Esophagus muscularis mucosa (tissue), 4 donors: ENCODE results near the gene TMEM72. TPM values are rescaled to one million over a fixed set of nuclear protein-coding genes. Genes with fewer than 3 reads are reported as not detected.

ENCODE experiments used
- DNase-seq: peaks from one replicate; pipeline ENCODE4 v3.0.0-alpha.2; 2017; ENCODE audit errors: extremely low spot score
- H3K27ac ChIP-seq, 4 donors: fragments of 200-600 bp; sonication (generic); replicated peaks in 1 of 4; 1 replicate in 3 of 4; 2 replicates in 1 of 4; pipeline ENCODE4 v1.5.1; 2016 to 2019; ENCODE audit warnings: mild to moderate bottlenecking in 1 of 4
- H3K27me3 ChIP-seq, 4 donors: fragments of 200-600 bp; sonication (generic); one replicate each; pipeline versions ENCODE4 v1.5.1 to v1.6.0; 2016 to 2019
- H3K36me3 ChIP-seq, 4 donors: fragments of 200-600 bp; sonication (generic); one replicate each; pipeline ENCODE4 v1.5.1; 2016 to 2019
- H3K4me1 ChIP-seq, 4 donors: fragments of 200-600 bp; sonication (generic); one replicate each; pipeline ENCODE4 v1.5.1; 2016 to 2019
- H3K4me3 ChIP-seq, 4 donors: fragments of 200-600 bp; sonication (generic); 1 replicate in 2 of 4; 2 replicates in 2 of 4; pipeline ENCODE4 v1.5.1; 2016 to 2019; ENCODE audit warnings: mild to moderate bottlenecking in 4 of 4, moderate library complexity in 1 of 4
- H3K9me3 ChIP-seq, 4 donors: fragments of 200-600 bp; sonication (generic); 1 replicate in 3 of 4; 2 replicates in 1 of 4; pipeline ENCODE4 v1.5.1; 2016 to 2019
- CTCF ChIP-seq, 3 experiments: fragments of 200-600 bp in 2 of 3; fragments of 450-650 bp in 1 of 3; sonication (generic) in 2 of 3; IDR thresholded peaks; one replicate each; pipeline ENCODE4 v1.5.1; 2017 to 2019; ENCODE audit warnings: antibody characterized with exemption in 3 of 3, mild to moderate bottlenecking in 2 of 3, moderate library complexity in 1 of 3
- EP300 ChIP-seq: sonication (generic); formaldehyde crosslinking; IDR thresholded peaks from one replicate; pipeline ENCODE4 v1.6.1; 2017; ENCODE audit warnings: antibody characterized with exemption
- POLR2A ChIP-seq: fragments of 450-650 bp; IDR thresholded peaks from one replicate; pipeline ENCODE4 v1.6.1; 2017; ENCODE audit warnings: antibody characterized with exemption, moderate library complexity, mild to moderate bottlenecking, low read depth
- POLR2AphosphoS5 ChIP-seq, 2 donors: sonication (generic); formaldehyde crosslinking; IDR thresholded peaks; one replicate each; pipeline ENCODE4 v1.6.1; 2017; ENCODE audit warnings: antibody characterized with exemption in 2 of 2
- WGBS: methylation state at CpG from one replicate; pipeline ENCODE4 v1.1.5; 2018; 5-methylcytosine and 5-hydroxymethylcytosine counted together
- intact Hi-C: fragments of 100-400 bp; cut with DNase I; formaldehyde crosslinking; loops from one replicate; pipeline ENCODE4 v1.15.1; 2023
- total RNA-seq, 4 donors: library from RNA; depleted of rRNA; stranded (reverse); fragments of >200 nt; gene quantifications; one replicate each; pipeline versions ENCODE4 v1.1.0 to v1.2.1, GENCODE V29; 2016

Gene TMEM72
- total RNA-seq, 4 donors from 2014 or later: not detected

GRCh38 chr10:44966129-44966815 lies 55.1 kb downstream of the TMEM72 start:
- peaks cover 8 to 18% (median 16%) of the 10 kb centered on the region in 4 donors for H3K36me3 ChIP-seq
- H3K9me3 ChIP-seq: no peaks in the 10 kb centered on the region
- no peak overlapping the region for H3K4me3 ChIP-seq
- peaks cover 67 to 85% (median 77%) of the 10 kb centered on the region in 4 donors for H3K4me1 ChIP-seq
- WGBS: 72% methylated on average over 8 of the region's 8 CpGs
- H3K27ac ChIP-seq: peak overlapping the region in 3 of 4 donors; percentile 87 to 92 (median 89)
- no peak for TF ChIP-seq CTCF (IDR thresholded peaks at IDR 0.05)
- no peak for TF ChIP-seq POLR2A
- TF ChIP-seq POLR2AphosphoS5 (IDR thresholded peaks at IDR 0.05): no peak
- TF ChIP-seq EP300: no peak
- intact Hi-C loops: no loop called here
- no peaks in the 10 kb centered on the region for H3K27me3 ChIP-seq
- DNase-seq: no peak

GRCh38 chr10:44966816-44967509 lies 55.8 kb downstream of the TMEM72 start:
- peak overlapping the region in 1 of 4 donors; percentile 10 for H3K4me3 ChIP-seq
- intact Hi-C loops: no loop called here
- peaks cover 63 to 78% (median 73%) of the 10 kb centered on the region in 4 donors for H3K4me1 ChIP-seq
- peak overlapping the region; percentile 64 to 89 (median 78) for H3K27ac ChIP-seq
- H3K9me3 ChIP-seq: no peaks in the 10 kb centered on the region
- H3K27me3 ChIP-seq: no peaks in the 10 kb centered on the region
- DNase-seq: no peak
- 89% methylated on average over 8 of the region's 8 CpGs for WGBS
- peaks cover 9 to 25% (median 23%) of the 10 kb centered on the region in 4 donors for H3K36me3 ChIP-seq
- TF ChIP-seq POLR2AphosphoS5 (IDR thresholded peaks at IDR 0.05) (no peak), CTCF (IDR thresholded peaks at IDR 0.05) (peak in 1 of 3 experiments; percentile 27), POLR2A (no peak)

- DNase-seq: no peak
- WGBS: 76% methylated on average over 4 of the region's 4 CpGs
- H3K36me3 ChIP-seq: peaks cover 9 to 32% (median 29%) of the 10 kb centered on the region in 4 donors
- no peaks in the 10 kb centered on the region for H3K27me3 ChIP-seq
- peak overlapping the region in 2 of 4 donors; percentile 10 for H3K4me3 ChIP-seq
- TF ChIP-seq EP300: no peak
- TF ChIP-seq CTCF (IDR thresholded peaks at IDR 0.05): no peak
- TF ChIP-seq POLR2A: no peak
- no peak for TF ChIP-seq POLR2AphosphoS5 (IDR thresholded peaks at IDR 0.05)
- intact Hi-C loops: no loop called here
- H3K4me1 ChIP-seq: peaks cover 56 to 76% (median 66%) of the 10 kb centered on the region in 4 donors
- no peaks in the 10 kb centered on the region for H3K9me3 ChIP-seq
- H3K27ac ChIP-seq: peak overlapping the region; percentile 64 to 89 (median 78)
Observed at GRCh38 chr10:44967616-44968015, 56.5 kb downstream of the TMEM72 start.

- H3K4me3 ChIP-seq: peak overlapping the region in 1 of 4 donors; percentile 10
- H3K9me3 ChIP-seq: no peaks in the 10 kb centered on the region
- TF ChIP-seq POLR2AphosphoS5 (IDR thresholded peaks at IDR 0.05) (peak in 1 of 2 donors; percentile 16), POLR2A (no peak)
- peak overlapping the region; percentile 64 to 89 (median 78) for H3K27ac ChIP-seq
- peaks cover 9 to 36% (median 31%) of the 10 kb centered on the region in 4 donors for H3K36me3 ChIP-seq
- peaks cover 54 to 76% (median 65%) of the 10 kb centered on the region in 4 donors for H3K4me1 ChIP-seq
- WGBS: 42% methylated on average over 3 of the region's 3 CpGs
- intact Hi-C loops: no loop called here
- no peak for DNase-seq
- H3K27me3 ChIP-seq: no peaks in the 10 kb centered on the region
Observed at GRCh38 chr10:44968091-44968490, 57.0 kb downstream of the TMEM72 start.
